Measurements from ENCODE around the gene TRIM54. TPM values are rescaled to one million over a fixed set of nuclear protein-coding genes. Genes with fewer than 3 reads are reported as not detected.

Gene TRIM54
- total and polyA plus RNA-seq, 9 donors, result 0.12 to 0.72 (median 0.28) TPM; not detected in 3

DNA sequence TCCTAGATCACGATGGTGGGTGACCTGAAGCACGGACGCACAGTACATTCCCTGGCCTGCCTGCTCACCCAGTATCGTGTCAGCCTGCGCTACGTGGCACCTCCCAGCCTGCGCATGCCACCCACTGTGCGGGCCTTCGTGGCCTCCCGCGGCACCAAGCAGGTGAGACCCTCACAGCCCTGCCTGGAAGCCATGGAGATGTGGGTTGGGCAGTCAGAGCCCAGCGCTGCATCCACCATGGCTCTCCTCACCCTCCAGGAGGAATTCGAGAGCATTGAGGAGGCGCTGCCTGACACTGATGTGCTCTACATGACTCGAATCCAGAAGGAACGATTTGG is 39.6 kb upstream of the TRIM54 start:
- no peak for DNase-seq
- no peaks in the 10 kb centered on the region for H3K9me3 ChIP-seq
- H3K27me3 ChIP-seq, result no peaks in the 10 kb centered on the region
- no peaks in the 10 kb centered on the region for H3K36me3 ChIP-seq
- no peak overlapping the region for H3K4me3 ChIP-seq
- 93 to 94% (median 94%) methylated on average over 16 of the region's 16 CpGs for WGBS, 3 donors
- TF ChIP-seq CTCF (IDR thresholded peaks at IDR 0.05), result no peak
- intact Hi-C loops (cut with DNase I), result no loop called here
- H3K27ac ChIP-seq, result no peak overlapping the region
- H3K4me1 ChIP-seq (ENCODE audit: insufficient read depth), result no peaks in the 10 kb centered on the region

- TF ChIP-seq POLR2A (IDR thresholded peaks at IDR 0.05) (no peak), EP300 (IDR thresholded peaks at IDR 0.05) (no peak), CTCF (IDR thresholded peaks at IDR 0.05) (no peak)
- intact Hi-C loops (cut with DNase I), result no loop called here
- DNase-seq, result no peak
- Histone ChIP-seq H3K27ac (no peak overlapping the region), H3K9me3 (no peaks in the 10 kb centered on the region), H3K4me1 (ENCODE audit: insufficient read depth) (no peaks in the 10 kb centered on the region), H3K4me3 (no peak overlapping the region), H3K27me3 (no peaks in the 10 kb centered on the region), H3K36me3 (no peaks in the 10 kb centered on the region)
- WGBS, 3 donors, result 72 to 77% (median 74%) methylated on average over 19 of the region's 19 CpGs
These were observed 38.7 kb upstream of the TRIM54 start for GRCh38 chr2:27243391-27244130.

GRCh38 chr2:27245116-27245515 is 37.1 kb upstream of the TRIM54 start:
- Histone ChIP-seq H3K9me3 (no peaks in the 10 kb centered on the region), H3K27ac (no peak overlapping the region), H3K4me3 (no peak overlapping the region), H3K4me1 (ENCODE audit: insufficient read depth) (peaks cover 3% of the 10 kb centered on the region), H3K27me3 (no peaks in the 10 kb centered on the region), H3K36me3 (no peaks in the 10 kb centered on the region)
- DNase-seq, result no peak
- intact Hi-C loops (cut with DNase I), result no loop called here
- WGBS, 3 donors, result 56 to 62% (median 62%) methylated on average over 10 of the region's 10 CpGs
- TF ChIP-seq POLR2A (IDR thresholded peaks at IDR 0.05) (no peak), EP300 (IDR thresholded peaks at IDR 0.05) (no peak)

DNA sequence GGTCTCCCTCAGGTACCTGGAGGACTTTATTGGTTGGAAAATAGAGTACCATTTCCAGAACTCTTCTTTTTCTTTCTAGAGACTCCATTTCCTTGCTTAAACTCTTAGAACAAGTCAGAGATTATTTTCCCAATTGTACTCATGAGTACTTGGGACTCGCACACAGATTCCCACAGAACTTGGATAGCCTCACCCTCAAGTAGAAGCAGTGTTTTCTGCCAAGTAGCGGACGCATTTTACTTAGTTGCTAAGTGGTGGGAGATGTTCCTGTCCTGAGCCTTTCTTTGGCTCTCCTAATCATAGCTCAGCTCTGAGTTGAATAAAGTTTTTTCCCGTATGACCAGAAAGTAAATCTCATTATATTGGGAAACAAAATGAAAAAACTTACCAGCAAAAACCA is 36.6 kb upstream of the TRIM54 start:
- Histone ChIP-seq H3K4me1 (ENCODE audit: insufficient read depth) (peaks cover 5% of the 10 kb centered on the region), H3K27ac (no peak overlapping the region), H3K27me3 (no peaks in the 10 kb centered on the region), H3K4me3 (no peak overlapping the region), H3K9me3 (no peaks in the 10 kb centered on the region), H3K36me3 (no peaks in the 10 kb centered on the region)
- intact Hi-C loops (cut with DNase I), result no loop called here
- TF ChIP-seq CTCF (IDR thresholded peaks at IDR 0.05) (no peak), POLR2A (IDR thresholded peaks at IDR 0.05) (no peak), EP300 (IDR thresholded peaks at IDR 0.05) (no peak)
- no peak for DNase-seq
- WGBS, 3 donors, result 51 to 71% (median 58%) methylated on average over 4 of the region's 4 CpGs

DNA sequence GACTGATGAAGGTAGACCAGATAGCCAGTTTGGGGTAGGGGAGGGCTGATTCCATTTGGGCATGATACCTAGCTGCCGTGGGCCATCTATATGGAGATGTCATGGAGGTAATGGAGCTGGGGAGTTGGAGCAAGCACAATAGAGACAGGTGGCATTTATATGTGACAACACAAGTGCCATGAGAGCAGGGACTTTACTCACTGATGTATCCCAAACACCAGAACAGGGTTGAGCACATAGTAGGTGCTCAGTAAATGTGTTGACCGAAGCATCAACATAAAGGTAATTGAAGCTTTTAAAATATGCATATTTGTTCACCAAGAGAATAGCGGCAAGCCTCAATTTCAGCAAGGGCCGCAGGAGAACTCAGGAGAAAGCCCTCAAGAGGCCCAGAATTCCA is 34.3 kb upstream of the TRIM54 start:
- DNase-seq, result no peak
- Histone ChIP-seq H3K36me3 (no peaks in the 10 kb centered on the region), H3K27ac (no peak overlapping the region), H3K4me1 (ENCODE audit: insufficient read depth) (peaks cover 5% of the 10 kb centered on the region), H3K9me3 (no peaks in the 10 kb centered on the region), H3K4me3 (no peak overlapping the region), H3K27me3 (no peaks in the 10 kb centered on the region)
- intact Hi-C loops (cut with DNase I), result no loop called here
- 77 to 93% (median 80%) methylated on average over 4 of the region's 4 CpGs for WGBS, 3 donors
- TF ChIP-seq POLR2A (IDR thresholded peaks at IDR 0.05) (no peak), EP300 (IDR thresholded peaks at IDR 0.05) (no peak), CTCF (IDR thresholded peaks at IDR 0.05) (no peak)

All from ovary (tissue), 9 donors.